ENCODE measurements around the gene ZNF573.
"Not testable (repeated sequence)": the region's sequence is repeated elsewhere in the genome, so short reads cannot be mapped to it uniquely, and the experiment has no call there.

Gene ZNF573

GRCh38 chr19:37779127-37780005 is at the start of gene ZNF573:
Gene ZNF573 (minus strand): TSS chr19:37779586. CDS start chr19:37773729, 5,857 bp downstream.
- H3K9me3 ChIP-seq (ENCODE audit: control insufficient read depth, low read length): no peaks in the 10 kb centered on the region
- peak within 1 kb of the TSS; percentile 92 for H3K9ac ChIP-seq (ENCODE audit: low read length)
- no peaks in the 10 kb centered on the region for H3K36me3 ChIP-seq (ENCODE audit: control insufficient read depth, insufficient read depth, low read length, severe bottlenecking)
- DNase-seq (ENCODE audit: low read depth): peak; percentile 97
- H3K27me3 ChIP-seq (replicated peaks; ENCODE audit: control insufficient read depth, insufficient read depth, low read length): no peaks in the 10 kb centered on the region
- peak within 1 kb of the TSS; percentile 95 for H3K4me3 ChIP-seq (ENCODE audit: low read length)
- H3K4me1 ChIP-seq (ENCODE audit: control insufficient read depth, insufficient read depth, low read length): peaks cover 10% of the 10 kb centered on the region

GRCh38 chr19:37817180-37817981 is 38.0 kb upstream of the ZNF573 start:
- Histone ChIP-seq H3K27me3 (replicated peaks; ENCODE audit: control insufficient read depth, insufficient read depth, low read length) (peaks cover 4% of the 10 kb centered on the region), H3K4me1 (ENCODE audit: control insufficient read depth, insufficient read depth, low read length) (no peaks in the 10 kb centered on the region), H3K36me3 (ENCODE audit: control insufficient read depth, insufficient read depth, low read length, severe bottlenecking) (no peaks in the 10 kb centered on the region), H3K4me3 (ENCODE audit: low read length) (peak overlapping the region; percentile 66), H3K9ac (ENCODE audit: low read length) (no peak overlapping the region), H3K9me3 (ENCODE audit: control insufficient read depth, low read length) (peaks cover 42% of the 10 kb centered on the region)
- DNase-seq (ENCODE audit: low read depth): peak; percentile 70

- H3K4me1 ChIP-seq (ENCODE audit: control insufficient read depth, insufficient read depth, low read length); DNase-seq (ENCODE audit: low read depth); H3K4me3 ChIP-seq (ENCODE audit: low read length); H3K27me3 ChIP-seq (replicated peaks; ENCODE audit: control insufficient read depth, insufficient read depth, low read length); H3K9ac ChIP-seq (ENCODE audit: low read length); H3K36me3 ChIP-seq (ENCODE audit: control insufficient read depth, insufficient read depth, low read length, severe bottlenecking): not testable (repeated sequence)
- peaks cover 32% of the 10 kb centered on the region for H3K9me3 ChIP-seq (ENCODE audit: control insufficient read depth, low read length)
Measured at GRCh38 chr19:37815611-37816010, 36.2 kb upstream of the ZNF573 start.

- peaks cover 34% of the 10 kb centered on the region for H3K9me3 ChIP-seq (ENCODE audit: control insufficient read depth, low read length)
- H3K9ac ChIP-seq (ENCODE audit: low read length): no peak overlapping the region
- H3K4me1 ChIP-seq (ENCODE audit: control insufficient read depth, insufficient read depth, low read length): no peaks in the 10 kb centered on the region
- no peak overlapping the region for H3K4me3 ChIP-seq (ENCODE audit: low read length)
- no peak for DNase-seq (ENCODE audit: low read depth)
- H3K36me3 ChIP-seq (ENCODE audit: control insufficient read depth, insufficient read depth, low read length, severe bottlenecking): no peaks in the 10 kb centered on the region
- H3K27me3 ChIP-seq (replicated peaks; ENCODE audit: control insufficient read depth, insufficient read depth, low read length): peaks cover 4% of the 10 kb centered on the region
Measured at GRCh38 chr19:37813340-37813739, 34.0 kb upstream of the ZNF573 start.

GRCh38 chr19:37809366-37809765 is 30.0 kb upstream of the ZNF573 start:
- H3K36me3 ChIP-seq (ENCODE audit: control insufficient read depth, insufficient read depth, low read length, severe bottlenecking): no peaks in the 10 kb centered on the region
- H3K27me3 ChIP-seq (replicated peaks; ENCODE audit: control insufficient read depth, insufficient read depth, low read length): no peaks in the 10 kb centered on the region
- H3K4me3 ChIP-seq (ENCODE audit: low read length): no peak overlapping the region
- peaks cover 43% of the 10 kb centered on the region for H3K9me3 ChIP-seq (ENCODE audit: control insufficient read depth, low read length)
- H3K9ac ChIP-seq (ENCODE audit: low read length): no peak overlapping the region
- DNase-seq (ENCODE audit: low read depth): no peak
- H3K4me1 ChIP-seq (ENCODE audit: control insufficient read depth, insufficient read depth, low read length): no peaks in the 10 kb centered on the region

GRCh38 chr19:37803249-37803840 is 24.0 kb upstream of the ZNF573 start:
- Histone ChIP-seq H3K36me3 (ENCODE audit: control insufficient read depth, insufficient read depth, low read length, severe bottlenecking) (no peaks in the 10 kb centered on the region), H3K4me1 (ENCODE audit: control insufficient read depth, insufficient read depth, low read length) (no peaks in the 10 kb centered on the region), H3K9me3 (ENCODE audit: control insufficient read depth, low read length) (peaks cover 77% of the 10 kb centered on the region), H3K9ac (ENCODE audit: low read length) (no peak overlapping the region), H3K4me3 (ENCODE audit: low read length) (no peak overlapping the region), H3K27me3 (replicated peaks; ENCODE audit: control insufficient read depth, insufficient read depth, low read length) (no peaks in the 10 kb centered on the region)
- no peak for DNase-seq (ENCODE audit: low read depth)

GRCh38 chr19:37790244-37790925 is 11.0 kb upstream of the ZNF573 start:
- Histone ChIP-seq H3K9me3 (ENCODE audit: control insufficient read depth, low read length) (peaks cover 55% of the 10 kb centered on the region), H3K4me3 (ENCODE audit: low read length) (no peak overlapping the region), H3K9ac (ENCODE audit: low read length) (no peak overlapping the region), H3K36me3 (ENCODE audit: control insufficient read depth, insufficient read depth, low read length, severe bottlenecking) (no peaks in the 10 kb centered on the region), H3K4me1 (ENCODE audit: control insufficient read depth, insufficient read depth, low read length) (no peaks in the 10 kb centered on the region), H3K27me3 (replicated peaks; ENCODE audit: control insufficient read depth, insufficient read depth, low read length) (no peaks in the 10 kb centered on the region)
- DNase-seq (ENCODE audit: low read depth): no peak

- H3K4me1 ChIP-seq (ENCODE audit: control insufficient read depth, insufficient read depth, low read length): peaks cover 10% of the 10 kb centered on the region
- H3K9ac ChIP-seq (ENCODE audit: low read length): peak overlapping the region; percentile 92
- H3K4me3 ChIP-seq (ENCODE audit: low read length): peak overlapping the region; percentile 95
- H3K9me3 ChIP-seq (ENCODE audit: control insufficient read depth, low read length): no peaks in the 10 kb centered on the region
- H3K36me3 ChIP-seq (ENCODE audit: control insufficient read depth, insufficient read depth, low read length, severe bottlenecking): peaks cover 1% of the 10 kb centered on the region
- H3K27me3 ChIP-seq (replicated peaks; ENCODE audit: control insufficient read depth, insufficient read depth, low read length): no peaks in the 10 kb centered on the region
- peak; percentile 25 for DNase-seq (ENCODE audit: low read depth)
Measured at GRCh38 chr19:37778613-37779126, 716 bp downstream of the ZNF573 start.

GRCh38 chr19:37770985-37771384 is 8.4 kb downstream of the ZNF573 start:
- Histone ChIP-seq H3K9me3 (ENCODE audit: control insufficient read depth, low read length) (no peaks in the 10 kb centered on the region), H3K4me3 (ENCODE audit: low read length) (no peak overlapping the region), H3K4me1 (ENCODE audit: control insufficient read depth, insufficient read depth, low read length) (no peaks in the 10 kb centered on the region), H3K36me3 (ENCODE audit: control insufficient read depth, insufficient read depth, low read length, severe bottlenecking) (peaks cover 27% of the 10 kb centered on the region), H3K27me3 (replicated peaks; ENCODE audit: control insufficient read depth, insufficient read depth, low read length) (no peaks in the 10 kb centered on the region), H3K9ac (ENCODE audit: low read length) (no peak overlapping the region)
- no peak for DNase-seq (ENCODE audit: low read depth)

GRCh38 chr19:37763488-37763887 is 15.9 kb downstream of the ZNF573 start:
- H3K9me3 ChIP-seq (ENCODE audit: control insufficient read depth, low read length): peaks cover 3% of the 10 kb centered on the region
- no peak overlapping the region for H3K9ac ChIP-seq (ENCODE audit: low read length)
- H3K4me3 ChIP-seq (ENCODE audit: low read length): no peak overlapping the region
- no peaks in the 10 kb centered on the region for H3K4me1 ChIP-seq (ENCODE audit: control insufficient read depth, insufficient read depth, low read length)
- DNase-seq (ENCODE audit: low read depth): peak; percentile 41
- H3K36me3 ChIP-seq (ENCODE audit: control insufficient read depth, insufficient read depth, low read length, severe bottlenecking): peaks cover 17% of the 10 kb centered on the region
- no peaks in the 10 kb centered on the region for H3K27me3 ChIP-seq (replicated peaks; ENCODE audit: control insufficient read depth, insufficient read depth, low read length)
